SK-N-SH treated with all-trans-retinoic acid at 6 μM for 48 hours (cell line): ENCODE data around the gene AGPS.

Experiments used
- ARNTL ChIP-seq: fragments of 450-650 bp; formaldehyde crosslinking; IDR thresholded peaks from 2 replicates; pipeline ENCODE4 v1.5.0; 2020; ENCODE audit warnings: low read depth, mild to moderate bottlenecking, moderate library complexity, borderline replicate concordance
- BACH2 ChIP-seq: fragments of 250-450 bp; sonication (Bioruptor Pico); IDR thresholded peaks from 2 replicates; pipeline ENCODE4 v1.9.0; 2021; ENCODE audit warnings: mild to moderate bottlenecking, borderline replicate concordance
- OSR1 ChIP-seq: fragments of 250-450 bp; sonication (Bioruptor Pico); IDR thresholded peaks from 2 replicates; pipeline ENCODE4 v1.8.0; 2022; ENCODE audit warnings: moderate library complexity, mild to moderate bottlenecking, inconsistent platforms
- PPARA ChIP-seq: fragments of 250-450 bp; sonication (Bioruptor Pico); IDR thresholded peaks from 2 replicates; pipeline ENCODE4 v1.5.0; 2020; ENCODE audit warnings: mild to moderate bottlenecking, borderline replicate concordance
- SNAI2 ChIP-seq: fragments of 250-450 bp; sonication (Bioruptor Pico); IDR thresholded peaks from 2 replicates; pipeline ENCODE4 v1.5.0; 2020; ENCODE audit warnings: mild to moderate bottlenecking, moderate library complexity
- TCF4 ChIP-seq: fragments of 250-450 bp; sonication (Bioruptor Pico); IDR thresholded peaks from 2 replicates; pipeline ENCODE4 v1.8.0; 2021; ENCODE audit warnings: mild to moderate bottlenecking, moderate library complexity, borderline replicate concordance
- ZFP3 ChIP-seq: fragments of 250-450 bp; sonication (Bioruptor Pico); IDR thresholded peaks from 2 replicates; pipeline ENCODE4 v1.5.0; 2020; ENCODE audit warnings: mild to moderate bottlenecking, moderate library complexity
- ZFP30 ChIP-seq: fragments of 450-650 bp; formaldehyde crosslinking; IDR thresholded peaks from 2 replicates; pipeline ENCODE4 v1.5.0; 2022; ENCODE audit warnings: mild to moderate bottlenecking, moderate library complexity
- ZNF565 ChIP-seq: fragments of 450-650 bp; formaldehyde crosslinking; conservative IDR thresholded peaks from 2 replicates; pipeline ENCODE4 v1.5.0; 2020; ENCODE audit warnings: low read depth, mild to moderate bottlenecking, moderate library complexity
- ZNF70 ChIP-seq: fragments of 450-650 bp; formaldehyde crosslinking; IDR thresholded peaks from 2 replicates; pipeline ENCODE4 v1.5.0; 2020; ENCODE audit warnings: mild to moderate bottlenecking, moderate library complexity
- ZNF8 ChIP-seq: fragments of 450-650 bp; formaldehyde crosslinking; IDR thresholded peaks from 2 replicates; pipeline ENCODE4 v1.5.0; 2020; ENCODE audit warnings: mild to moderate bottlenecking, moderate library complexity
- TF ChIP-seq, protein P1 (sequence below): fragments of 250-450 bp; sonication (Bioruptor Pico); IDR thresholded peaks from 2 replicates; pipeline ENCODE4 v1.8.0; 2020; ENCODE audit warnings: mild to moderate bottlenecking, moderate library complexity, borderline replicate concordance
- TF ChIP-seq, protein P2 (sequence below): fragments of 250-450 bp; sonication (Bioruptor Pico); IDR thresholded peaks from 2 replicates; pipeline ENCODE4 v1.5.1; 2020; ENCODE audit warnings: low read depth, mild to moderate bottlenecking, moderate library complexity
- TF ChIP-seq, protein P3 (sequence below): fragments of 250-450 bp; sonication (Bioruptor Pico); IDR thresholded peaks from 2 replicates; pipeline ENCODE4 v1.8.0; 2021; ENCODE audit warnings: low read depth, mild to moderate bottlenecking, moderate library complexity, borderline replicate concordance

- TF ChIP-seq ZFP30 (CRISPR knock-in tag): no peak
- no peak for TF ChIP-seq SNAI2
- TF ChIP-seq OSR1 (CRISPR knock-in tag): no peak
- TF ChIP-seq ZNF70 (CRISPR knock-in tag): no peak
- TF ChIP-seq ARNTL: no peak
- no peak for TF ChIP-seq TCF4
- TF ChIP-seq, protein P1, sequence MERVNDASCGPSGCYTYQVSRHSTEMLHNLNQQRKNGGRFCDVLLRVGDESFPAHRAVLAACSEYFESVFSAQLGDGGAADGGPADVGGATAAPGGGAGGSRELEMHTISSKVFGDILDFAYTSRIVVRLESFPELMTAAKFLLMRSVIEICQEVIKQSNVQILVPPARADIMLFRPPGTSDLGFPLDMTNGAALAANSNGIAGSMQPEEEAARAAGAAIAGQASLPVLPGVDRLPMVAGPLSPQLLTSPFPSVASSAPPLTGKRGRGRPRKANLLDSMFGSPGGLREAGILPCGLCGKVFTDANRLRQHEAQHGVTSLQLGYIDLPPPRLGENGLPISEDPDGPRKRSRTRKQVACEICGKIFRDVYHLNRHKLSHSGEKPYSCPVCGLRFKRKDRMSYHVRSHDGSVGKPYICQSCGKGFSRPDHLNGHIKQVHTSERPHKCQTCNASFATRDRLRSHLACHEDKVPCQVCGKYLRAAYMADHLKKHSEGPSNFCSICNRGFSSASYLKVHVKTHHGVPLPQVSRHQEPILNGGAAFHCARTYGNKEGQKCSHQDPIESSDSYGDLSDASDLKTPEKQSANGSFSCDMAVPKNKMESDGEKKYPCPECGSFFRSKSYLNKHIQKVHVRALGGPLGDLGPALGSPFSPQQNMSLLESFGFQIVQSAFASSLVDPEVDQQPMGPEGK: no peak
- no peak for TF ChIP-seq ZFP3
- TF ChIP-seq, protein P2, sequence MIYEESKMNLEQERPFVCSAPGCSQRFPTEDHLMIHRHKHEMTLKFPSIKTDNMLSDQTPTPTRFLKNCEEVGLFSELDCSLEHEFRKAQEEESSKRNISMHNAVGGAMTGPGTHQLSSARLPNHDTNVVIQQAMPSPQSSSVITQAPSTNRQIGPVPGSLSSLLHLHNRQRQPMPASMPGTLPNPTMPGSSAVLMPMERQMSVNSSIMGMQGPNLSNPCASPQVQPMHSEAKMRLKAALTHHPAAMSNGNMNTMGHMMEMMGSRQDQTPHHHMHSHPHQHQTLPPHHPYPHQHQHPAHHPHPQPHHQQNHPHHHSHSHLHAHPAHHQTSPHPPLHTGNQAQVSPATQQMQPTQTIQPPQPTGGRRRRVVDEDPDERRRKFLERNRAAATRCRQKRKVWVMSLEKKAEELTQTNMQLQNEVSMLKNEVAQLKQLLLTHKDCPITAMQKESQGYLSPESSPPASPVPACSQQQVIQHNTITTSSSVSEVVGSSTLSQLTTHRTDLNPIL: no peak
- TF ChIP-seq, protein P3, sequence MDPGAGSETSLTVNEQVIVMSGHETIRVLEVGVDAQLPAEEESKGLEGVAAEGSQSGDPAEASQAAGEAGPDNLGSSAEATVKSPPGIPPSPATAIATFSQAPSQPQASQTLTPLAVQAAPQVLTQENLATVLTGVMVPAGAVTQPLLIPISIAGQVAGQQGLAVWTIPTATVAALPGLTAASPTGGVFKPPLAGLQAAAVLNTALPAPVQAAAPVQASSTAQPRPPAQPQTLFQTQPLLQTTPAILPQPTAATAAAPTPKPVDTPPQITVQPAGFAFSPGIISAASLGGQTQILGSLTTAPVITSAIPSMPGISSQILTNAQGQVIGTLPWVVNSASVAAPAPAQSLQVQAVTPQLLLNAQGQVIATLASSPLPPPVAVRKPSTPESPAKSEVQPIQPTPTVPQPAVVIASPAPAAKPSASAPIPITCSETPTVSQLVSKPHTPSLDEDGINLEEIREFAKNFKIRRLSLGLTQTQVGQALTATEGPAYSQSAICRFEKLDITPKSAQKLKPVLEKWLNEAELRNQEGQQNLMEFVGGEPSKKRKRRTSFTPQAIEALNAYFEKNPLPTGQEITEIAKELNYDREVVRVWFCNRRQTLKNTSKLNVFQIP: no peak
- TF ChIP-seq PPARA (CRISPR knock-in tag): no peak
- TF ChIP-seq BACH2: no peak
- no peak for TF ChIP-seq ZNF565
- no peak for TF ChIP-seq ZNF8 (CRISPR knock-in tag)
These were observed 139.1 kb downstream of the AGPS start for GRCh38 chr2:177531706-177532105.
